GM18517 (cell line): ENCODE measurements around the gene JMJD4.
A peak's percentile ranks its signal among the peaks of the same experiment; 100 is the strongest.

Experiments
- ATAC-seq: cut with Tn5 transposase; IDR thresholded peaks from one replicate; pipeline ENCODE4 v1.9.1; 2021; ENCODE audit warnings: mild to moderate bottlenecking, moderate library complexity; ENCODE audit not compliant: unreplicated experiment

Gene JMJD4

GRCh38 chr1:227769047-227769935 is 34.2 kb upstream of the JMJD4 start:
- ATAC-seq = no peak

DNA sequence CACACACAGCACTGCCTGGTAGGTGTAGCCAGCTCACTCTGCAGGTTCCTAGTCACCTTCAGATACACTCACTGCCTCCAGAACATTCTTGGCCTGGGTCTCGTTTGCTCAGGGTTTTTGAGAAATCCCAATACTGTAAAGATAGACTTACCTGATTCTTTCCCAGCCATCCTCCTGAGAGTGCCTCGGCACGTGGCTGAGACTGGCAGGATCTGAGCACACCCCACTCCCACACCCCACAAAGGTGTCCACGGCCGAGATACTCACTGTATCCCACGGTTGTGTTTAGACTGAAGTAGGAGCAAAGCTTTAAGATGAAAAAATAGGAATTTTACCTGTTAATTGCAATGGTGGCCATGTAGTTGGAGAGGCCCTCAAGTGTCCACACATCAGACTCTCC is 33.5 kb upstream of the JMJD4 start:
- no peak for ATAC-seq

- no peak for ATAC-seq
Measured at GRCh38 chr1:227768125-227768439, 33.0 kb upstream of the JMJD4 start.

GRCh38 chr1:227767401-227768124 is 32.5 kb upstream of the JMJD4 start:
- ATAC-seq = no peak

DNA sequence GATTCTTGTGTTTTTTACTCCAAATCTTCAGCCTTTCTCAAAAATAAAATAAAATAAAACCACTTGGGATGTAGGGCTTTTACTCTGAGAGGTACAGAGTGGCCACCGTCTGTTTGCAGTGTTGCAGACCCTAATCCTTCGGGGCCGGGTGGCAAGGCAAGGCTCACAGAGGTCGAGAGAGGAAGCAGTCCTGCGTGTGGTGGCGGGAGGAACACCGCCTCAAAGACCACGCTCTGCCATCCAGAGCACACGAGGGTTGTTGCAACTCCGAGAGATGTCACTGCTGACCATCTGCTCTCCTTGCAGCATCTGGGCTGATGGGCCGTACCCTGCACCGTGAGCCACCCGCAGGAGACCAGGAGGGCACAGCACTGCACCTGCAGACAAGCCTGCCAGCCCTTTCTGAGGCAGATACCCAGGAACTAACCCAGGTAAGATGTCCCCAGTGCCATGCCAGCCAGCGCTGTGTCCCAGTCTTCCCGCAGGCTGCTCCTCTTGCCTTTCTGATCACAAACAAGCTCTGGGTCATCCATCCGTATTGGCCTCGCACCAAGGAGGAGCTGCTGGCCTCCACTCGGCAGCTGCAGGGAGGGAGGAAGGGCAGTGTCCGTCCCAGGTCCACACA is 31.7 kb upstream of the JMJD4 start:
- ATAC-seq = no peak

- no peak for ATAC-seq
Measured at GRCh38 chr1:227766015-227766634, 31.0 kb upstream of the JMJD4 start.

DNA sequence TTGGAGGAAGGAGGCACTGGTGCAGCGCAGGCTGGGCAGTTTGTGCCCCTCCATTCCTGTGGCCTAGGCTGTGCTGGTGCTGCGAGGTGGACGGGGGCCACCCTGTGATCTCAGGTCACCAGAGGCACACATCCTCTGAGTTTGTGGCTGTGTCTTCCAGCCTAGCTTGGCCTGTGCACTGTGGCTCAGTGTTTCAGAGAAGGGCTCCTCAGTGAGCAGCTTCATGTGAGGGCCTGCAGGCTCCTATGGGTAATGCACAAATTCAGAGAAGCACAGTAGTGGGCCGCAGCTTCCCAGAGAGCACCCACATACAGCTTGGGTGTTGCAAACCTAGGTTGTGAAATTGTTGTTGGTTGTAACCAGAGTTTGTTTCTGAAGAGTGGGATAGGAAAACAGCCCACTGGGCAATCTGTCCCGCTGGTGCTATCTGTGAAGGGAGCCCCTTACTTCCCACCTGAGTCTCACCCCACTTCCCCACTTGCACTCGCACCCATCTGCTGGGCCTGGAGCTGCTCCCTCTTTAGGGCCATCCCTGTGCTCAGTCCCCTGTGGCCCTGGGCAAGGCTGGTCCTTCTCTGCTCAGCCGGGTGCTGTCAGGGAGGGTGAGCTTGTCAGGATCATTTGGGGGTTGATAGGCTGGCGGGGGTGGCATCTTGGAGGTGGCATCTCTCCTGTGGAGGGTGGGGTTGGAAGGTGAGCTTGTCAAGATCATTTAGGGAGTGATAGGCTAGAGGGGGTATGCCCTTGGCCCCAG is 30.3 kb upstream of the JMJD4 start:
- ATAC-seq = no peak

- no peak for ATAC-seq
Measured at GRCh38 chr1:227764019-227764391, 28.9 kb upstream of the JMJD4 start.

DNA sequence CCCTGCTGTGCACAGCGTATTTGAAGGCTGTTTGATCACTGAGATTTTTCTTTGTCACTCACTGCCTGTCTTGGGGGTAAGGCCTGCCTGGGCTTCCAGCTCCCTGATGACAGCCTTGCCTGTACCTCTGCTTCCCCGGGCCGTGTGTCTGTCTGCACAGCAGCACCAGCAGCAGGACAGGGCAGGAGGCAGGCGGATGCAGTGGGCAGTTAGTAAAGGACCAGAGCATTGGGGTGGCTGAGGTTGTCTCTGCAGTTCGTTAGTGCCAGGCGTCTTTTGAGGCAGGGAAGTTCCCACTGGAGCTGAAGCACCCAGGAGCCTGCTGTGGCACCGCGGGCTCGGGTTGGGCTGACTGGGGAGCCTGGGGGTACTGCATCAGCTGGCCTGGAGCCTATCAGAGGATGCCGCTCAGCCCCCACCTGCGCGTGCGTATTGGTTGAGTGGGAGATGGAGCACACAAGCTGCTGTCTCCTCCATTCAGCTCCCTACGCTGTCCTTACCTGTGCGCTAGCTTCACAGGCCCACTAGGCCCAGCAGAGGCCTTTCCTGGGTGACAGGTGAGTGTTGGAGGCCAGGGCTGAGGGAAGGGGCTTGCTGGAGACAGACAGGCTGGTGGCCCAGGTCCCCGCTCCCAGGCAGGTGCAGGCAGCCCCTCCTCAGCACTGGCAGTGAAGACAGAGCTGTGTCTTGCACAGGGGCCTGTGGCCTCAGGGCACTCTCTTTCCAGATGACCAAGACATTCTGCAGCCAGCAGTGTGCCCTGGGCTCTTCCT is 28.3 kb upstream of the JMJD4 start:
- no peak for ATAC-seq

DNA sequence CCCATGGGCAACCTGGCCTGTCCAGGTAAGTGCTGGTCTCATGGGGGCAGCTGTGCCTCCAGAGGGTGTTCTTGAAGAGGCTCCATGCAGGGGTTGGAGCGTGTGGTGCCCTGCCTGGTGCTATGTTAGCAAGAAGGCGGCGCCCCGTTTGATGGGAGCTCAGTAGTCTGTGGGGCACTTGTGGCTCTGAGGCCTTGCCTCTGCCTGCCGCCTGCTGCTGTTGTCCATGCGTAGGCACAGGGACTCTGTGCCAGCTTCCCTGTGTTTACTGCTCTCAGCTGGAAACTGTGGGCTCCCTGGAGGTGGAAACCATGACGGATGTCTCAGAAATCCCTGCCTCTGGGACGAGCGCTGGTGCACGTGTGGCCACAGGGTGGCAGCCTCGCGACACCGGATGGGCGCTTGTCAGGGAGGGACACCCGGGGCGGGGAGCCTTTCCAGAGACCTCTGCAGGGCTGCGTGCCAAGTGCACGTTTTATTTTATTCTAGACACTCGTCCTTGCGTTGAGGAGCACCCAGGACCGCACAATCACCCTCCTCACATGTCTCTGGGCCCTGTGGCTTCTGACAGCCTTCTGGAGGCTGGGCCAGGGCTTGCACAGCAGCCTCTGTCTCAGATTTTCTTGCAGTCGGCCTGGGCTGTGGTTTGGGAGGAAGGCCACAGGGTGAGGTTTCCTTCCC is 27.3 kb upstream of the JMJD4 start:
- peak; percentile 71 for ATAC-seq

DNA sequence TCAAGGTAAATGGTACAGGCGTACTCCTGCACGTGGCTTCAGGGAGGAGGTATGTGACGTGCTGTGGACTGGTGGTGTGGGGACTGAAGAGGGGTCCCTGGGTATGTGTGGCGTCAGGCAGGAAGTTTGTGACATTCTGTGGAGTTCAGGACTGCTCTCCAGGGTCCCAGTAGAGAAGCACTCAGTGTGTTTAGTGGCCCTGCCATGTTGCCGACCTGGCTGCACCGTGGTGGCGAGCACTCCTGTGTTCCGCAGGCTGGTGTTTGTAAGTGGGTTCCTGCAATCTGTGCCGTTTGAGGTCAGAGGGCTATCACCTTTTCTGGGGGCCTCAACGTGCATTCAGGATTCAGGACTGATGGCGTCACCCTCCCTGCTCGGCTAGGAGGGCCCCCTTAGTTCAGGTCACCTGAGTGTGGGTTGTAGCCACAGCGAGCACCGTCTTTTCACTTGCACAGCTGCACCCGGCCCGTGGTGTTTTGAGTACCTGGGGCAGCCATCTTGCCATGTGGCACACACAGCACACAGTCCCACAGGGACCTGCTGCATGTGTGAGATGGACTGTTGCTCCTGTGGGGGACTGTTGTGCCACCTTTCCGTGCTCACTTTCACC is 26.6 kb upstream of the JMJD4 start:
- no peak for ATAC-seq

- ATAC-seq = no peak
Measured at GRCh38 chr1:227760377-227760776, 25.3 kb upstream of the JMJD4 start.

DNA sequence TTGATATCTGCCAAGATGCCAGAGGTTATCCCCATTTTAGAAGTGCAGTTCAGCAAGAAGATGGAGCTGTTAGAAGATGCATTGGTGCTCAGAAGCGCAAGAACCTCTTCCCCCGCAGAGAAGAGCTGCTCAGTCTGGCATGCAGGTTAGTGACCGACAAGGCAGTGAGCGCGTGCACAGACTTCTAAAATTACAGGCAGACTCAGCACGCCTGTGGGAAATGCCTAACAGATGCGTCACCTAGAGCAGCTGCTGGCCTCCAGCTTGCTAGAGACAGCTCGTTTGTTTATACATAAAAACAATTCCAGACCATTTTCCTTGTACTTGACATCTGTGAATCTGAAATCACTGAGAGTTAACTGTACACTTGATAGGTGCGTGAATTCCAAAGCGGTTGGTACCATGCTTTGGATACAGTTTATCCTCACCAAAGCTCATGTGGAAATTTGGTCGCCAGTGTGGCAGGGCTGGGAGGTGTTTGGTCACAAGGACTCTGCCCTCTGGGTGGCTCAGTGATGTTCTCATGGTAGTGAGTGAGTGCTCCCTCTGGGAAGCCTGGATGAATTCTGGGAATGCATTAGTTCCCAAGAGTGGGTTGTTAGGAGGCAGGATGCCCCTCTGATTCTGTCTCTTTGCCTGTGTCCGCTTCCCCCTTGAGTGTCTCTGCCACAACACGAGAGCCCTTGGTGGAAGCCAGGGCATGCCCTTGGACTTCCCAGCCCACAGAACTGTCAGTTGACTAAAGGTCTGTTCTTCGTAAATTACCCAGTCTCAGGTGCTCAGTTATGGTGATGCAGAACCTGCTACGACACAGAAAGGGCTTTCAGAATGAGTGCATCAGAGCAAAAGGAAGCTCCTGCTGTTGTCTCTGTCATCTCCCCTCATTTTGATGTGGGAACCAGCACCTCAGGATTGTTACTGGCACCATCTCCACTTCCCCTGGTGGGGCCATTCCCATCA is 24.5 kb upstream of the JMJD4 start:
- ATAC-seq = no peak

GRCh38 chr1:227758366-227758765 is 23.3 kb upstream of the JMJD4 start:
- ATAC-seq = peak; percentile 40

- no peak for ATAC-seq
Measured at GRCh38 chr1:227757781-227758180, 22.7 kb upstream of the JMJD4 start.

GRCh38 chr1:227756172-227756959 is 21.3 kb upstream of the JMJD4 start:
- no peak for ATAC-seq

GRCh38 chr1:227754958-227755357 is 19.9 kb upstream of the JMJD4 start:
- no peak for ATAC-seq
